CD4-positive, alpha-beta memory T cell (primary cell): ENCODE data around the gene GNG4. TPM values are rescaled to one million over a fixed set of nuclear protein-coding genes. Genes with fewer than 3 reads are reported as not detected.
"Not testable (repeated sequence)": the region's sequence is repeated elsewhere in the genome, so short reads cannot be mapped to it uniquely, and the experiment has no call there.

Experiments
- CTCF ChIA-PET: fragments of 350-600 bp; sonication (Branson Sonifier 250); formaldehyde crosslinking; loops from one replicate; lab custom pipeline; 2021; ENCODE audit warnings: inconsistent platforms; ENCODE audit not compliant: partially characterized antibody; lab: Charles Lee
- POLR2A ChIA-PET: fragments of 350-600 bp; sonication (Branson Sonifier 250); formaldehyde crosslinking; loops from one replicate; lab custom pipeline; 2021; ENCODE audit not compliant: partially characterized antibody; lab: Charles Lee
- DNase-seq, 5 donors: peaks; one replicate each; pipeline versions ENCODE4 v3.0.0 to v3.0.0-alpha.2; 2020 to 2022; ENCODE audit warnings: mixed read lengths in 1 of 5
- H3K27ac ChIP-seq: one replicate; pipeline ENCODE4 v1.7.0; 2013; ENCODE audit warnings: low read depth, low read length
- H3K27me3 ChIP-seq: 2 replicates; pipeline ENCODE4 v1.7.0; 2013; ENCODE audit warnings: mild to moderate bottlenecking, low read length, moderate library complexity; ENCODE audit not compliant: insufficient read depth
- H3K36me3 ChIP-seq: 2 replicates; pipeline ENCODE4 v1.7.0; 2013; ENCODE audit warnings: mild to moderate bottlenecking, low read length, moderate library complexity; ENCODE audit not compliant: insufficient read depth
- H3K4me1 ChIP-seq: 2 replicates; pipeline ENCODE4 v1.7.0; 2013; ENCODE audit warnings: mild to moderate bottlenecking, low read length, moderate library complexity; ENCODE audit not compliant: insufficient read depth
- H3K4me3 ChIP-seq, 2 donors: one replicate each; pipeline ENCODE4 v1.7.0; 2013; ENCODE audit warnings: low read length in 2 of 2, mild to moderate bottlenecking in 1 of 2
- H3K9me3 ChIP-seq, 2 donors: one replicate each; pipeline ENCODE4 v1.7.0; 2013; ENCODE audit warnings: low read length in 2 of 2, control low read depth in 1 of 2; ENCODE audit not compliant: control insufficient read depth in 1 of 2
- H3K27ac Mint-ChIP-seq, 7 donors: one replicate each; pipeline ENCODE4 v1.8.0; 2020 to 2021; ENCODE audit warnings: mixed read lengths in 7 of 7, mild to moderate bottlenecking in 6 of 7, inconsistent platforms in 3 of 7, moderate library complexity in 3 of 7
- H3K27me3 Mint-ChIP-seq, 2 donors: one replicate each; pipeline ENCODE4 v1.8.0; 2020 to 2021; ENCODE audit warnings: mixed read lengths in 2 of 2
- H3K36me3 Mint-ChIP-seq, 2 donors: one replicate each; pipeline ENCODE4 v1.8.0; 2020 to 2021; ENCODE audit warnings: mixed read lengths in 2 of 2, inconsistent platforms in 1 of 2, mild to moderate bottlenecking in 1 of 2
- H3K4me1 Mint-ChIP-seq, 4 donors: one replicate each; pipeline ENCODE4 v1.8.0; 2020 to 2021; ENCODE audit warnings: mixed read lengths in 4 of 4, mild to moderate bottlenecking in 1 of 4
- H3K4me3 Mint-ChIP-seq, 8 donors: one replicate each; pipeline ENCODE4 v1.8.0; 2020 to 2021; ENCODE audit warnings: mixed read lengths in 8 of 8, mild to moderate bottlenecking in 7 of 8, moderate library complexity in 6 of 8, inconsistent platforms in 3 of 8
- H3K9me3 Mint-ChIP-seq, 8 donors: one replicate each; pipeline ENCODE4 v1.8.0; 2020 to 2021; ENCODE audit warnings: mixed read lengths in 8 of 8, mild to moderate bottlenecking in 5 of 8, inconsistent platforms in 3 of 8, moderate library complexity in 1 of 8
- intact Hi-C: fragments of 100-400 bp; cut with micrococcal nuclease; formaldehyde crosslinking; loops from one replicate; pipeline ENCODE4 v1.15.1; 2023
- polyA plus RNA-seq, 2 donors: library from polyadenylated mRNA; unstranded; fragments of 300-500 nt; fragmentation: Illumina TruSeq; gene quantifications; one replicate each; pipeline ENCODE4 v1.2.3, GENCODE V29; 2021
- total RNA-seq, 2 experiments: library from RNA; stranded (reverse); gene quantifications; one replicate each; pipeline ENCODE4 v1.2.3, GENCODE V29; 2021

Gene GNG4
- total and polyA plus RNA-seq, 4 experiments from 2014 or later = 0.19 TPM; not detected in 3

DNA sequence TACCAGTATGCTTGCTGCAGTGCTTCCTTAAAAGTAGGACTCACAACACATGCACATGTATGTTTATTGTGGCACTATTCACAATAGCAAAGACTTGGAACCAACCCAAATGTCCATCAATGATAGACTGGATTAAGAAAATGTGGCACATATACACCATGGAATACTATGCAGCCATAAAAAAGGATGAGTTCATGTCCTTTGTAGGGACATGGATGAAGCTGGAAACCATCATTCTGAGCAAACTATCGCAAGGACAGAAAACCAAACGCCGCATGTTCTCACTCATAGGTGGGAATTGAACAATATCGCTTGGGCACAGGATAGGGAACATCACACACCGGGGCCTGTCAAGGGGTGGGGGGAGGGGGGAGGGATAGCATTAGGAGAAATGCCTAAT is 76.6 kb downstream of the GNG4 start:
- H3K27ac ChIP-seq, CTCF ChIA-PET, H3K4me3 Mint-ChIP-seq, H3K4me3 ChIP-seq, intact Hi-C loops, H3K27me3 Mint-ChIP-seq, H3K36me3 Mint-ChIP-seq, H3K36me3 ChIP-seq, H3K27me3 ChIP-seq, H3K4me1 ChIP-seq, DNase-seq, POLR2A ChIA-PET, H3K4me1 Mint-ChIP-seq, H3K9me3 Mint-ChIP-seq, H3K27ac Mint-ChIP-seq, H3K9me3 ChIP-seq: not testable (repeated sequence)

DNA sequence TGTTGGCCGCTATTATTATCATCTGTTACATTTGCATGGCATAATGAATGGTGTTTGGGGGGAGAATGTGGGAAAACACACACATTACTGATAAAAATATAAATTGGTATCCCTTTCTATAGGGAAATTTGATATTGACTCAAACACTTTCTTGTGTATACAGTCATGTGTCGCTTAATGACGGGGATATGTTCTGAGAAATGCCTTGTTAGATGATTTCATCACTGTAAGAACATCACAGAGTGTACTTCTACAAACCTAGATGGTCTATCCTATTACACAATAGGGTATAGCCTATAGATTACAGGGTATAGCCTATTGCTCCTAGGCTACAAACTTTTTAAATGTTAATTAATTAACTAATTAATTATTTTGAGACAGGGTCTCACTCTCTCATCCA is 78.1 kb downstream of the GNG4 start:
- H3K27me3 Mint-ChIP-seq = no peaks in the 10 kb centered on the region
- H3K36me3 Mint-ChIP-seq = no peaks in the 10 kb centered on the region
- H3K27ac ChIP-seq = no peak overlapping the region
- H3K27me3 ChIP-seq = no peaks in the 10 kb centered on the region
- H3K4me1 Mint-ChIP-seq = peaks cover 10 to 18% (median 13%) of the 10 kb centered on the region in 4 donors
- intact Hi-C loops = no loop called here
- no peak overlapping the region for H3K4me3 ChIP-seq
- ChIA-PET CTCF (interaction anchor here (1.1 kb wide), 1 partner anchor 12 kb away, joined by 3 read pairs; no protein-coding TSS in a partner anchor), POLR2A (no interaction called here)
- DNase-seq = no peak
- H3K9me3 Mint-ChIP-seq = no peaks in the 10 kb centered on the region
- H3K4me1 ChIP-seq = peaks cover 10% of the 10 kb centered on the region
- no peak overlapping the region for H3K27ac Mint-ChIP-seq
- no peak overlapping the region for H3K4me3 Mint-ChIP-seq
- no peaks in the 10 kb centered on the region for H3K36me3 ChIP-seq
- H3K9me3 ChIP-seq = no peaks in the 10 kb centered on the region

DNA sequence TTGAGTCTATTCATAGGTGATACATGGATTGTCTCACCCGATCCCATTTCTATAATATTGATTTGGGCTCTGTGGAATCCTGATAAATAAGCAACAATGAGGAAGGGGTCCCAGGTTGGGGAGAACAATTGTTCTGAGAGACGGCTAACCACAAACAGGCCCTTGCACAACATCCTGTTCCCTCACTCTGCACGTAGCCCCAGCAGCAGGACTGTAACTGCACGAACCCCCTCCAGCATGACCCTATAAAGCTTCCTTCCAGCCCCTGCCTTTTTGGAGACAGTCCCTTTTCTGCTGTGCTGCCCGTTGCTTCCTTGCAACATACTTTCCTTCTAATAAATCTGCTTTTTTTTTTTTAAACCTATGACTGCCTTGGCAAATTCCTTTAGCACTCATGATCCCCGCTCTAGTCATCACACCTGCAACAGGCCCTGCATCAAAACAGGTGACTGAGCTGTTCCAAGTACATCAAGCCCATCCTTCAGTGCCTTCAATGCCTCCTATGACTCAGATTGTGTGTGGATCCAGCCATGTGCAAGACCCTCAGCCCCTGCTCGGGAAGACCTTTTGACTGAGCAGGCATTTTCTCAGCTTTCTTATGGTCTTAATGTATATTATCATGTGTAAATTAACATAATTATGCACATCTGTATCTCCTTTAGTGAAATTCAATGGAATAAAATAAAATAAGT is 81.6 kb downstream of the GNG4 start:
- peaks cover 0 to 2% of the 10 kb centered on the region in 2 donors for H3K27me3 Mint-ChIP-seq
- intact Hi-C loops = no loop called here
- CTCF ChIA-PET = no interaction called here
- peak overlapping the region in 2 of 8 donors; percentile 37 to 63 for H3K4me3 Mint-ChIP-seq
- no peaks in the 10 kb centered on the region for H3K36me3 Mint-ChIP-seq
- POLR2A ChIA-PET = no interaction called here
- H3K9me3 Mint-ChIP-seq = no peaks in the 10 kb centered on the region
- H3K4me1 Mint-ChIP-seq = peaks cover 10 to 18% (median 13%) of the 10 kb centered on the region in 4 donors
- Histone ChIP-seq H3K36me3 (no peaks in the 10 kb centered on the region), H3K4me3 (no peak overlapping the region), H3K4me1 (peaks cover 10% of the 10 kb centered on the region), H3K27ac (no peak overlapping the region), H3K9me3 (no peaks in the 10 kb centered on the region), H3K27me3 (no peaks in the 10 kb centered on the region)
- H3K27ac Mint-ChIP-seq = peak overlapping the region in 2 of 7 donors; percentile 15 to 29
- DNase-seq = no peak

DNA sequence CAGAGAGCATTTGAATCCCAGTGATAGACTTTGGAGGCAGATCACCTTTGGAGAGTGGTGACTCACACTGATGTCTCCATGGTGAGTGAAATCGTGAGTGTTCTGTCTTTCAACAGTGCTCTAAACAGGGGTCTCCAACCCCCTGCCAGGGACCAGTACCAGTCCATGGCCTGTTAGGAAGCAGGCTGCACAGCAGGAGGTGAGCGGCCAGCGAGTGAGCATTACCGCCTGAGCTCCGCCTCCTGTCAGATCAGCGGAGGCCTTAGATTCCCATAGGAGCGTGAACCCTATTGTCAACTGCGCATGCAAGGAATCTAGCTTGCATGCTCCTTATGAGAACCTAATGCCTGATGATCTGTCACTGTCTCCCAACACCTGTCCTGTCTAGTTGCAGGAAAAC is 83.5 kb downstream of the GNG4 start:
- DNase-seq = no peak
- Histone ChIP-seq H3K4me1 (peaks cover 10% of the 10 kb centered on the region), H3K27ac (no peak overlapping the region), H3K27me3 (no peaks in the 10 kb centered on the region), H3K4me3 (no peak overlapping the region), H3K36me3 (no peaks in the 10 kb centered on the region), H3K9me3 (no peaks in the 10 kb centered on the region)
- H3K27ac Mint-ChIP-seq = no peak overlapping the region
- intact Hi-C loops = no loop called here
- peaks cover 0 to 2% of the 10 kb centered on the region in 2 donors for H3K27me3 Mint-ChIP-seq
- peaks cover 10 to 18% (median 13%) of the 10 kb centered on the region in 4 donors for H3K4me1 Mint-ChIP-seq
- ChIA-PET POLR2A (no interaction called here), CTCF (no interaction called here)
- no peaks in the 10 kb centered on the region for H3K36me3 Mint-ChIP-seq
- H3K9me3 Mint-ChIP-seq = peaks cover 0 to 2% (median 0%) of the 10 kb centered on the region in 8 donors
- H3K4me3 Mint-ChIP-seq = no peak overlapping the region

DNA sequence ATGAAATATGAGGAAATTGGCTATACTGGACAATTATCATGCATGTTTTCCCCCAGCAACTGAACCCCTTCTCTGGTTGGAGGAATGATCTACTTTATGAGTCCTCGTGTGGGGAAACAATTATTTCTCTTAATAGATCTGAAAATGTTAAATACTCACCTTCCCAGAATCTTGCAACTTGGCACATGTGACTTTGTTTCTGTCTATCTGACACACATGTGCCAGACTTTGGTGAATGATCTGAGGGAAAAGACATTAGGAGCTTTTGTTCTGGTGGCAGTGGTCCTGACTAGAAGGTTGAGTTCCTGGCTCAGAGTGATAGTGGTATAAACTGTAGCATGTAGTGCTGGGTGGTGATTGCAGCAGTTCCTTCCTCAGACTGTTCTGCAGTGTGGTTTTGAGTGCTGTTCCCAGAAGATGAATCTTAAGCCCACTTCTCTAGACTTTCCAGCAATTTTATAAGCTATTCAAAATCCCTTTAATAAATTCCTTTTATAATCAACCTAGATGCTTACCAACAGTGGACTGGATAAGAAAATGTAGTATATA is 86.0 kb downstream of the GNG4 start:
- CTCF ChIA-PET = interaction anchor here (1.0 to 1.2 kb wide), 2 partner anchors 20 to 59 kb away, joined by 3 read pairs; partner anchors contain the start of gene B3GALNT2
- no peak overlapping the region for H3K4me3 ChIP-seq
- H3K4me3 Mint-ChIP-seq = no peak overlapping the region

DNA sequence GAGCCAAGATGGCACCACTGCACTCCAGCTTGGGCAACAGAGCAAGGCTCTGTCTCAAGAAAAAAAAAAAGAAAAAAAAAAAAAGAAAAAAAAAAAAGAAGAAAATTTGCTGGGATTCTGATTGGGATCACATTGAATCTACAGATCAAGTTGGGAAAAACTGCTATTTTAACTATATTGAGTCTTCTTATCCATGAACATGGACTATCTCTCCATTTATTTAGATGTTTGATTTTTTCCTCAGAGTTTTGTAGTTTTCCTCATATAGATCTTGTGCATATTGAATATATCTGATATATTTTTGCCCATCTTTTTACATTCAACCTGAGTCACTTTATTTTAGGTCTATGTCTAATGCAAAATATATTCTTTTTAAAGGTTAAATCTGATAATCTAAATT is 87.0 kb downstream of the GNG4 start:
- H3K27me3 ChIP-seq = no peaks in the 10 kb centered on the region
- no peaks in the 10 kb centered on the region for H3K9me3 ChIP-seq
- POLR2A ChIA-PET = no interaction called here
- H3K4me1 ChIP-seq = peaks cover 4% of the 10 kb centered on the region
- Mint-ChIP-seq H3K4me1 (peaks cover 4% of the 10 kb centered on the region in 4 donors), H3K27me3 (peaks cover 0 to 2% of the 10 kb centered on the region in 2 donors), H3K4me3 (no peak overlapping the region), H3K9me3 (peaks cover 0 to 2% (median 0%) of the 10 kb centered on the region in 8 donors), H3K36me3 (no peaks in the 10 kb centered on the region), H3K27ac (no peak overlapping the region)
- CTCF ChIA-PET = no interaction called here
- no peak for DNase-seq
- no peak overlapping the region for H3K27ac ChIP-seq
- no peaks in the 10 kb centered on the region for H3K36me3 ChIP-seq
- no peak overlapping the region for H3K4me3 ChIP-seq
- intact Hi-C loops = no loop called here

More for the DNA sequence above, 86.0 kb downstream of the GNG4 start:
- peak overlapping the region in 1 of 7 donors; percentile 27 for H3K27ac Mint-ChIP-seq
- peaks cover 0 to 2% of the 10 kb centered on the region in 2 donors for H3K27me3 Mint-ChIP-seq
- peaks cover 0 to 2% (median 0%) of the 10 kb centered on the region in 8 donors for H3K9me3 Mint-ChIP-seq
- H3K9me3 ChIP-seq = no peaks in the 10 kb centered on the region
- no peaks in the 10 kb centered on the region for H3K27me3 ChIP-seq
- peaks cover 10% of the 10 kb centered on the region for H3K4me1 ChIP-seq
- no peaks in the 10 kb centered on the region for H3K36me3 Mint-ChIP-seq
- POLR2A ChIA-PET = no interaction called here
- intact Hi-C loops = no loop called here
- H3K4me1 Mint-ChIP-seq = peaks cover 10 to 14% (median 12%) of the 10 kb centered on the region in 4 donors
- no peak overlapping the region for H3K27ac ChIP-seq
- no peaks in the 10 kb centered on the region for H3K36me3 ChIP-seq
- no peak for DNase-seq

DNA sequence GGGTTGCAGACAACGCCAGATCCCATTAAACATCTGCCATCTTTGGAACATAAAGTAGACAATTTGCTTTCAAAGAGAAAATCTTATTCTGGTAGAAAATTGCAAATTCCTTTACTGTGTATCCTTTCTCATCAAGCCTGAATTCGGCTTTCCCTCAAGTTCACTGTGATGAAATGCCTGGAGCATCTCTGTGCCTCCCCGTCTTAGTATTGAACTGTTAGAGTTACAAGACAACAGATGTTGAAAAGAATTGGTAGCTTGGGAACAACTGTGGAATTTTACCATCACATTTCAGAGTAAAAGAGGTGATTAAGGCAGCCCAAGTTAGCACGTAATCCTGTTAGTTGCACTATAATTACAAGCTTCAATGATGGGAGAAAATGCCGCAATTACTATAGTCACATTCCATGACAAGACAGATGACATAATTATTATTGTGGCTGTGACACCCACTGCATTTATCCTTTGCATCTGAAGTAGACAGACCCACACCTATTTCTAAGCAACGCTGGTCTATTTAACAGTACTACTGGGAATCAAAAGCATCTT is 90.9 kb downstream of the GNG4 start:
- H3K36me3 Mint-ChIP-seq = no peaks in the 10 kb centered on the region
- H3K4me1 Mint-ChIP-seq = peaks cover 0 to 1% (median 0%) of the 10 kb centered on the region in 4 donors
- no peak overlapping the region for H3K4me3 Mint-ChIP-seq
- no peak for DNase-seq
- H3K36me3 ChIP-seq = no peaks in the 10 kb centered on the region
- peaks cover 0 to 2% (median 0%) of the 10 kb centered on the region in 8 donors for H3K9me3 Mint-ChIP-seq
- H3K27ac ChIP-seq = no peak overlapping the region
- CTCF ChIA-PET = interaction anchor here (1.1 to 1.4 kb wide), 2 partner anchors 225 to 234 kb away, joined by 3 to 4 read pairs; no protein-coding TSS in a partner anchor
- no peak overlapping the region for H3K4me3 ChIP-seq
- intact Hi-C loops = no loop called here
- no peaks in the 10 kb centered on the region for H3K9me3 ChIP-seq
- H3K27ac Mint-ChIP-seq = no peak overlapping the region
- no peaks in the 10 kb centered on the region for H3K27me3 Mint-ChIP-seq
- POLR2A ChIA-PET = no interaction called here
- no peaks in the 10 kb centered on the region for H3K27me3 ChIP-seq
- no peaks in the 10 kb centered on the region for H3K4me1 ChIP-seq
